Uterus (tissue), 4 donors: ENCODE data around the gene PITPNM3. TPM values are rescaled to one million over a fixed set of nuclear protein-coding genes. Genes with fewer than 3 reads are reported as not detected.

Source experiments
- DNase-seq, 2 donors: peaks; one replicate each; pipeline ENCODE4 v3.0.0-alpha.2; 2019 to 2020
- H3K27ac ChIP-seq, 2 donors: fragments of 200-600 bp; sonication (generic); 1 replicate in 1 of 2; 2 replicates in 1 of 2; pipeline ENCODE4 v1.5.1; 2016 to 2018
- H3K27me3 ChIP-seq, 2 donors: fragments of 200-600 bp; sonication (generic); one replicate each; pipeline ENCODE4 v1.5.1; 2018 to 2019; ENCODE audit warnings: control low read depth in 1 of 2
- H3K36me3 ChIP-seq, 2 donors: fragments of 200-600 bp; sonication (generic); one replicate each; pipeline ENCODE4 v1.5.1; 2019; ENCODE audit warnings: control low read depth in 1 of 2
- H3K4me1 ChIP-seq, 2 donors: fragments of 200-600 bp; sonication (generic); one replicate each; pipeline ENCODE4 v1.5.1; 2018 to 2019; ENCODE audit warnings: control low read depth in 1 of 2
- H3K4me3 ChIP-seq, 2 donors: fragments of 200-600 bp; sonication (generic); 1 replicate in 1 of 2; 2 replicates in 1 of 2; pipeline ENCODE4 v1.5.1; 2018 to 2019; ENCODE audit warnings: mild to moderate bottlenecking in 1 of 2
- H3K9me3 ChIP-seq, 2 donors: fragments of 200-600 bp; sonication (generic); one replicate each; pipeline ENCODE4 v1.5.1; 2019; ENCODE audit warnings: control low read depth in 1 of 2
- CTCF ChIP-seq, 4 experiments: fragments of 200-600 bp in 2 of 4; fragments of 450-650 bp in 2 of 4; sonication (generic) in 2 of 4; IDR thresholded peaks; one replicate each; pipeline ENCODE4 v1.5.1; 2016 to 2019; ENCODE audit warnings: antibody characterized with exemption in 4 of 4, mild to moderate bottlenecking in 2 of 4, moderate library complexity in 1 of 4
- POLR2A ChIP-seq, 2 donors: fragments of 450-650 bp; IDR thresholded peaks; one replicate each; pipeline ENCODE4 v1.6.1; 2016; ENCODE audit warnings: antibody characterized with exemption in 2 of 2, mild to moderate bottlenecking in 1 of 2, moderate library complexity in 1 of 2
- intact Hi-C: fragments of 100-400 bp; cut with DNase I; formaldehyde crosslinking; loops from one replicate; pipeline ENCODE4 v1.15.1; 2023; ENCODE audit warnings: low total_unique reads
- total RNA-seq, 4 donors: library from RNA; depleted of rRNA in 3 of 4; stranded (reverse); fragments of >200 nt in 3 of 4; gene quantifications; one replicate each; pipeline versions ENCODE4 v1.1.0 to v1.2.4, GENCODE V29; 2014 to 2023
- donor health status: DM: yes; HTN: yes; CAD: no.

The PITPNM3 gene
- total RNA-seq, 4 donors from 2014 or later: 0.59 to 9.3 (median 6.1) TPM

- Histone ChIP-seq H3K4me1 (no peaks in the 10 kb centered on the region), H3K27me3 (no peaks in the 10 kb centered on the region), H3K27ac (no peak overlapping the region), H3K9me3 (no peaks in the 10 kb centered on the region), H3K36me3 (no peaks in the 10 kb centered on the region), H3K4me3 (no peak overlapping the region)
- no peak for DNase-seq
- intact Hi-C loops: no loop called here
- TF ChIP-seq CTCF (IDR thresholded peaks at IDR 0.05) (no peak), POLR2A (IDR thresholded peaks at IDR 0.05) (no peak)
These were observed 35.3 kb upstream of the PITPNM3 start for GRCh38 chr17:6591599-6592158.

- TF ChIP-seq POLR2A (IDR thresholded peaks at IDR 0.05) (no peak), CTCF (IDR thresholded peaks at IDR 0.05) (no peak)
- no peaks in the 10 kb centered on the region for H3K9me3 ChIP-seq
- H3K4me3 ChIP-seq: no peak overlapping the region
- H3K36me3 ChIP-seq: no peaks in the 10 kb centered on the region
- no peaks in the 10 kb centered on the region for H3K4me1 ChIP-seq
- no peak for DNase-seq
- no peaks in the 10 kb centered on the region for H3K27me3 ChIP-seq
- intact Hi-C loops: no loop called here
- H3K27ac ChIP-seq: no peak overlapping the region
These were observed 33.1 kb upstream of the PITPNM3 start for GRCh38 chr17:6589266-6589946.

- Histone ChIP-seq H3K27me3 (no peaks in the 10 kb centered on the region), H3K9me3 (no peaks in the 10 kb centered on the region), H3K27ac (no peak overlapping the region), H3K4me3 (no peak overlapping the region), H3K4me1 (no peaks in the 10 kb centered on the region), H3K36me3 (no peaks in the 10 kb centered on the region)
- intact Hi-C loops: no loop called here
- no peak for DNase-seq
- no peak for TF ChIP-seq CTCF (IDR thresholded peaks at IDR 0.05)
- TF ChIP-seq POLR2A (IDR thresholded peaks at IDR 0.05): no peak
These were observed 31.8 kb upstream of the PITPNM3 start for GRCh38 chr17:6588165-6588564.

- TF ChIP-seq CTCF (IDR thresholded peaks at IDR 0.05) (no peak), POLR2A (IDR thresholded peaks at IDR 0.05) (no peak)
- H3K27me3 ChIP-seq: no peaks in the 10 kb centered on the region
- H3K9me3 ChIP-seq: no peaks in the 10 kb centered on the region
- no peak overlapping the region for H3K27ac ChIP-seq
- H3K36me3 ChIP-seq: no peaks in the 10 kb centered on the region
- no peaks in the 10 kb centered on the region for H3K4me1 ChIP-seq
- no peak for DNase-seq
- intact Hi-C loops: no loop called here
- H3K4me3 ChIP-seq: no peak overlapping the region
These were observed 31.0 kb upstream of the PITPNM3 start for GRCh38 chr17:6587310-6587709.

GRCh38 chr17:6583411-6583810 is 27.1 kb upstream of the PITPNM3 start:
- Histone ChIP-seq H3K4me3 (no peak overlapping the region), H3K36me3 (no peaks in the 10 kb centered on the region), H3K9me3 (no peaks in the 10 kb centered on the region), H3K27me3 (no peaks in the 10 kb centered on the region), H3K4me1 (no peaks in the 10 kb centered on the region), H3K27ac (no peak overlapping the region)
- intact Hi-C loops: no loop called here
- no peak for DNase-seq
- TF ChIP-seq POLR2A (IDR thresholded peaks at IDR 0.05): no peak
- no peak for TF ChIP-seq CTCF (IDR thresholded peaks at IDR 0.05)
